K562 (cell line): ENCODE results near the gene SH3BP2. TPM values are rescaled to one million over a fixed set of nuclear protein-coding genes. Genes with fewer than 3 reads are reported as not detected.

Experiments
- ATAC-seq: fragments of 200-7000 bp; cut with Tn5 transposase; 3 replicates; pipeline ENCODE4 v1.9.1; 2020; ENCODE audit warnings: moderate library complexity
- BruUV-seq: library from RNA; stranded (reverse); fragments of 400-500 nt; replicated peaks from 2 replicates; lab custom pipeline; 2021; lab: Mats Ljungman, UMichigan
- CTCF ChIA-PET: fragments of 300-600 bp; formaldehyde crosslinking; extraction: SDS; loops from one replicate; lab custom pipeline; 2021; ENCODE audit warnings: low intra/inter-chr PET ratio; lab: Yijun Ruan, JAX
- POLR2A ChIA-PET: fragments of 300-600, 350-650 bp; sonication (Branson Sonifier 250); formaldehyde crosslinking; extraction: SDS; loops from one replicate; lab custom pipeline; 2021; ENCODE audit warnings: antibody characterized with exemption, inconsistent platforms; lab: Yijun Ruan, JAX
- DNase-seq, 4 experiments: peaks; one replicate each; pipeline versions ENCODE4 v3.0.0 to v3.0.0-alpha.2; 2011 to 2018; ENCODE audit warnings: low spot score in 3 of 4, mixed read lengths in 3 of 4; ENCODE audit errors: extremely low read depth in 1 of 4
- FAIRE-seq: peaks from 2 replicates; lab custom pipeline; 2011; peaks lifted over from hg19 to GRCh38; lab: Jason Lieb, UNC
- H2AFZ ChIP-seq: 2 replicates; pipeline ENCODE4 v1.6.0; 2011; ENCODE audit warnings: low read depth, low read length, control low read depth, inconsistent platforms
- H3K27ac ChIP-seq: fragments of 200-600 bp; 3 replicates; pipeline ENCODE4 v1.8.0; 2011; ENCODE audit warnings: low read depth, mild to moderate bottlenecking, control low read depth, inconsistent platforms, low read length, moderate library complexity, mixed read lengths; ENCODE audit errors: extremely low read depth
- H3K27me3 ChIP-seq, 2 experiments: fragments of 300-600 bp in 1 of 2; 2 replicates in 1 of 2; 3 replicates in 1 of 2; pipeline versions ENCODE4 v1.6.0 to v1.8.0; 2011; ENCODE audit warnings: inconsistent platforms in 2 of 2, low read length in 2 of 2, mild to moderate bottlenecking in 1 of 2, mixed read lengths in 1 of 2, moderate library complexity in 1 of 2; ENCODE audit not compliant: control insufficient read depth in 2 of 2, insufficient read depth in 2 of 2
- H3K36me3 ChIP-seq: fragments of 300-600 bp; 3 replicates; pipeline ENCODE4 v1.8.0; 2011; ENCODE audit warnings: mild to moderate bottlenecking, low read length, inconsistent platforms; ENCODE audit not compliant: control insufficient read depth, insufficient read depth
- H3K4me1 ChIP-seq, 2 experiments: fragments of 200-600 bp in 1 of 2; replicated peaks in 1 of 2; 2 replicates in 1 of 2; 3 replicates in 1 of 2; pipeline versions ENCODE4 v1.5.1 to v1.8.0; 2011; ENCODE audit warnings: inconsistent platforms in 2 of 2, low read length in 2 of 2, mild to moderate bottlenecking in 1 of 2, mixed read lengths in 1 of 2, moderate library complexity in 1 of 2; ENCODE audit not compliant: control insufficient read depth in 2 of 2, insufficient read depth in 2 of 2
- H3K4me2 ChIP-seq: 2 replicates; pipeline ENCODE4 v1.6.1; 2011; ENCODE audit warnings: low read length, control low read depth, inconsistent platforms, mixed read lengths; ENCODE audit not compliant: insufficient read depth
- H3K4me3 ChIP-seq: fragments of 200-600 bp; sonication (generic), shearing (Covaris generic); 2 replicates; pipeline ENCODE4 v1.5.1; 2016; ENCODE audit warnings: control low read depth, inconsistent platforms
- H3K79me2 ChIP-seq: fragments of 200-600 bp; 3 replicates; pipeline ENCODE4 v1.8.0; 2011; ENCODE audit warnings: low read length, inconsistent platforms; ENCODE audit not compliant: control insufficient read depth, insufficient read depth
- H3K9ac ChIP-seq, 2 experiments: 2 replicates each; pipeline versions ENCODE4 v1.6.0 to v1.6.1; 2011; ENCODE audit warnings: low read depth in 2 of 2, low read length in 2 of 2, control low read depth in 1 of 2, inconsistent platforms in 1 of 2, mild to moderate bottlenecking in 1 of 2, mixed read lengths in 1 of 2; ENCODE audit not compliant: insufficient read depth in 1 of 2
- H3K9me1 ChIP-seq: one replicate; pipeline ENCODE4 v1.6.0; 2011; ENCODE audit warnings: inconsistent platforms, mild to moderate bottlenecking, low read length, moderate library complexity; ENCODE audit not compliant: control insufficient read depth, insufficient read depth
- H3K9me3 ChIP-seq: replicated peaks from 2 replicates; pipeline ENCODE4 v1.5.1; 2011; ENCODE audit warnings: low read depth, low read length, inconsistent platforms; ENCODE audit not compliant: control insufficient read depth, insufficient read depth
- H4K20me1 ChIP-seq: replicated peaks from 2 replicates; pipeline ENCODE4 v1.6.1; 2011; ENCODE audit warnings: low read length, inconsistent platforms, mixed read lengths; ENCODE audit not compliant: control insufficient read depth, insufficient read depth
- KHSRP ChIP-seq: fragments of 450-650 bp; IDR thresholded peaks from 2 replicates; pipeline ENCODE4 v1.6.1; 2017
- RCOR1 ChIP-seq, 2 experiments: IDR thresholded peaks; 2 replicates each; pipeline ENCODE4 v1.6.1; 2012; ENCODE audit warnings: low read depth in 2 of 2, low read length in 2 of 2, borderline replicate concordance in 1 of 2, improper control_type of control experiment in 1 of 2
- WGBS: fragments of 100-300 bp; shearing (Covaris generic); methylation state at CpG from one replicate; pipeline ENCODE4 v1.1.6; 2016; ENCODE audit warnings: low coverage, mixed read lengths; ENCODE audit not compliant: insufficient coverage; ENCODE audit errors: missing lambda C conversion rate; 5-methylcytosine and 5-hydroxymethylcytosine counted together
- in situ Hi-C: fragments of 300-500 bp; cut with MboI; formaldehyde crosslinking; loops from 4 replicates; pipeline ENCODE4 v1.15.0; 2018; ENCODE audit warnings: inconsistent platforms, mixed read lengths
- intact Hi-C: fragments of 100-400 bp; cut with micrococcal nuclease; formaldehyde crosslinking; loops from 2 replicates; pipeline ENCODE4 v1.14.2; 2022
- polyA plus RNA-seq, 8 experiments: library from polyadenylated mRNA; depleted of rRNA in 4 of 8; stranded (reverse) in 5 of 8; unstranded in 3 of 8; fragments of >200 nt; fragmentation: Nextera tagmentation in 2 of 8; fragmentation: Illumina TruSeq in 1 of 8; extraction: Ambion mirVana in 2 of 8; extraction: Trizol in 1 of 8; gene quantifications; 2 replicates each; pipeline versions ENCODE4 v1.2.1 to v1.2.3, GENCODE V29; 2011 to 2014; ENCODE audit warnings: inconsistent platforms in 1 of 8, missing spikeins in 1 of 8
- total RNA-seq, 7 experiments: library from RNA; depleted of rRNA in 6 of 7; stranded (reverse); fragments of >200 nt in 6 of 7; fragmentation: Illumina TruSeq in 2 of 7; extraction: Trizol in 2 of 7; gene quantifications; 2 replicates each; pipeline versions ENCODE4 v1.2.1 to v1.2.3, GENCODE V29; 2011 to 2021; ENCODE audit warnings: low replicate concordance in 1 of 7
- TF ChIP-seq, protein P1 (sequence below): fragments of 250-450 bp; sonication (Bioruptor Pico); IDR thresholded peaks from 2 replicates; pipeline ENCODE4 v1.5.0; 2021; ENCODE audit warnings: mild to moderate bottlenecking, borderline replicate concordance

Gene SH3BP2
- total and polyA plus RNA-seq, 9 of the 15 experiments (the other 6 are each of a cell fraction or from before 2014, with no cell fraction given), result 0.34 to 16.0 (median 5.1) TPM

DNA sequence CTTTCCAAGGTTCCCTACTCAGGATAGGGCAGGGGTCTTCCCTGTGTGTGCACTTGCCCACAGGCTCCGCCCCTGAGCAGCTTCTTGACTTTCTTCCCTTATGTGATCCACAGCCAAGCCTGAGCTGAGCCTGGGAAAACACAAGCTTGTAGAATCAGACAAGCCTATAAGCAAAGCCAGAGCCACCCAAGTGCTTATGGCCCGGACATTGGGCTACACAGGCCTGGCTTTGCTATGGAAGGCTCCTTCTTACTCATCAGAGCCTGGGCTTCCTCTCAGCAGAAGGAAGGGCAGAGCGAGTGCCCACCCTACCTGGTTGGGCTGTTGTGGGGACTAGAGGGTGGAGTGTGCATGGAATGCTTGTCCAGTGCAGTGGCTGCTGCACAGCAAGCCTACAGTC, 35.5 kb upstream of the SH3BP2 start:
- DNase-seq (no peak), ATAC-seq (no peak), FAIRE-seq (no peak)
- H3K27ac ChIP-seq, result no peak overlapping the region
- no peaks in the 10 kb centered on the region for H3K9me3 ChIP-seq
- H3K9ac ChIP-seq, result no peak overlapping the region
- POLR2A ChIA-PET, result no interaction called here
- peaks cover 26% of the 10 kb centered on the region for H3K79me2 ChIP-seq
- H3K4me3 ChIP-seq, result no peak overlapping the region
- H3K27me3 ChIP-seq, result no peaks in the 10 kb centered on the region
- H3K4me2 ChIP-seq, result no peak overlapping the region
- H3K36me3 ChIP-seq, result peaks cover 5% of the 10 kb centered on the region; the same call in 1 of the 3 replicates
- CTCF ChIA-PET, result no interaction called here
- H3K9me1 ChIP-seq, result no peaks in the 10 kb centered on the region
- peaks cover 20 to 36% of the 10 kb centered on the region in 2 experiments for H3K4me1 ChIP-seq
- BruUV-seq, result no TSS peak
- TF ChIP-seq KHSRP (no peak), RCOR1 (IDR thresholded peaks at IDR 0.05; ENCODE audit: borderline replicate concordance in 1 of 2, low read depth in 2 of 2, low read length in 2 of 2) (no peak)
- TF ChIP-seq, protein P1, sequence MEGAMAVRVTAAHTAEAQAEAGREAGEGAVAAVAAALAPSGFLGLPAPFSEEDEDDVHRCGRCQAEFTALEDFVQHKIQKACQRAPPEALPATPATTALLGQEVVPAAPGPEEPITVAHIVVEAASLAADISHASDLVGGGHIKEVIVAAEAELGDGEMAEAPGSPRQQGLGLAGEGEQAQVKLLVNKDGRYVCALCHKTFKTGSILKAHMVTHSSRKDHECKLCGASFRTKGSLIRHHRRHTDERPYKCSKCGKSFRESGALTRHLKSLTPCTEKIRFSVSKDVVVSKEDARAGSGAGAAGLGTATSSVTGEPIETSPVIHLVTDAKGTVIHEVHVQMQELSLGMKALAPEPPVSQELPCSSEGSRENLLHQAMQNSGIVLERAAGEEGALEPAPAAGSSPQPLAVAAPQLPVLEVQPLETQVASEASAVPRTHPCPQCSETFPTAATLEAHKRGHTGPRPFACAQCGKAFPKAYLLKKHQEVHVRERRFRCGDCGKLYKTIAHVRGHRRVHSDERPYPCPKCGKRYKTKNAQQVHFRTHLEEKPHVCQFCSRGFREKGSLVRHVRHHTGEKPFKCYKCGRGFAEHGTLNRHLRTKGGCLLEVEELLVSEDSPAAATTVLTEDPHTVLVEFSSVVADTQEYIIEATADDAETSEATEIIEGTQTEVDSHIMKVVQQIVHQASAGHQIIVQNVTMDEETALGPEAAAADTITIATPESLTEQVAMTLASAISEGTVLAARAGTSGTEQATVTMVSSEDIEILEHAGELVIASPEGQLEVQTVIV (CRISPR knock-in tag), result no peak
- intact Hi-C loops (no loop called here), in situ Hi-C loops (no loop called here)
- WGBS, result 90% methylated on average over 3 of the region's 3 CpGs
- no peak overlapping the region for H2AFZ ChIP-seq
- no peaks in the 10 kb centered on the region for H4K20me1 ChIP-seq
